Putamen (tissue), 1 donor: ENCODE measurements around the gene MAP7.
"Not testable (repeated sequence)": the region's sequence is repeated elsewhere in the genome, so short reads cannot be mapped to it uniquely, and the experiment has no call there.

Experiments
- DNase-seq: peaks from one replicate; pipeline ENCODE4 v3.0.0-alpha.2; 2016; ENCODE audit warnings: low spot score

Gene MAP7

DNA sequence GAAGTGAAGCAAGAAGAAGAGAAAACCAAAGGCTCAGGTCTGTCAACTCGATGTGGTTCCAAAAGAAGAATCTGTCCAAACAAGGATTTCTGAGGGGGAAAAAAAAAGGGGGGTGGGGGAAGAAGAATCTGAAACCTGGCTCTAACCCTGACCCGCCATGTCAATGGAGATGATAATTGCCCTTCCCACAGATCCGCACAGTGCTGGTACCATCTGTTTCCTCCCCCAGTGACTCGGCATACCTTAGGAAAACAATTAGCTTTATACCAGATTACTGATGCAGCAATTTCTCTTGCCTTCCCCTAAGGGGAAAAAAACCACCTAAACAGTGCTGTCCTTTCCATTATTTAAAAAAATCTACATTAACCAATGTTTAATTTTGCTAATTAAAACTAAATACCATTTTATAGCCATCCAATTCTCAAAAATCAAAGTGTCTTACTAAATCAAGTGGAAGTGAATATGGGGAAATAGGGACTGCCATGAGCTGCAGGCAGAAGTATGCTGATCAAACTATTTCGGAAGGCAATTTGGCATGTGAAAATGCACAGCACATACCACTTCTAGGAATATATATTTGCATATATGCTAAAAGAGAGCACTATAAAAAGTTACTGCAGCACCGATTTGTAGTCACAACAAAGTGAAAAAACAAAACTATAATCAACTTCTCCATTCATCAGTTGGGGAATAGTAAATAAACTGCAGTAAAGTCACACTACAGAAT is 46.8 kb downstream of the MAP7 start:
- DNase-seq = no peak

DNA sequence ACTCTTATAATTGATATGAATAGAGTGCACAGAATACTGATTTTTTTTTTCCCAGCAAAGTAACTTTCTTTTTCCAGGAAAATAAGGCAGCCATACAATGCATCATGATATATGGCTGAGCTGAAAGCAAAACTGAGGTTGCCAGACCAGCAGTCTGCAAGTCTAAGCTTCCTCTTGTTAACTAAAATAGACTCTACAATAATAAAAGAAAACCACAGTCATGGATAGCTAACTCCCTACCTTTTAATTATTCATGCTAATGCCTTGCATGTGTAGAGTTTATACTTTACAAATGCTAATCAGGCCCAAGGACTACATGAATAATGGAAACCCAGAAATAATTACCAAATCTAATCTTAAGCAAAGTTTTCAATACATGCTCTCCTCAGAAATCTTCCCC is 47.4 kb downstream of the MAP7 start:
- DNase-seq = no peak

DNA sequence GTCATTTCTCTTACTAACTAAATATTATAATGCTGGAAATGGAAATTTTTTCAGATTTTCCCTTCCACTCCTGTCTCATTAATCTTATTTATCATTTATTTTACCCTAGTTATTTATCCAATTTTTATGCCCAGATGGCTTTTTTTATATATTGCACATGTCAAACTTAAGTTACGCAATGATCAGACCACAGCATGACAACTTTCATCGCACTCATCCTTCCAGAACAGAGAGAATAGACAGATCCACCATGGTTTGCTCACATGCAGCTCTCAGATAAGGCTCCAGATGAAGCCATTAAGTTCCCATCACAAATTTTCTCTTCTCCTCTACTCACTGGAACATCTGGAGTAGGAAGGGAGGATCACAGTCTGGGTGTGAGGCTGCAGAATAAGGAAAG is 48.7 kb downstream of the MAP7 start:
- DNase-seq = no peak

DNA sequence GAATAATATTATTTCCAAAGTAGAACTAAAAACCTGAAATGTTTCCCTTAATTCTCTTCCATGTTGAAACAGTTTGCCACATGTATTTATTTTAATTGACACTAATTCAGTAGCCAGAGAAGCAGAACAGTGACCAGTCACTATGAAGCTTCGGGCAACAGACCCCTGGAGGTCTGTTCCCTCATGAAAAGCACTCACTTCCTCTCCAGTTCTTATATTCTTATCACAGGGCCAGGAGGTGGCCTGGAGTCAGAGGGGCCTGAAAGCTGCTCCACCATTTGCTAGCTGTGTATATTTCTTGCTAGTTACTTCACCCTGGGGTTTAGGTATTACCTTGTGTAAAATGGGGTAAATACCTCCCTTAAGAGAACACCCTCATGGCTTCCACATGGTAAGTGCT is 49.1 kb downstream of the MAP7 start:
- no peak for DNase-seq

DNA sequence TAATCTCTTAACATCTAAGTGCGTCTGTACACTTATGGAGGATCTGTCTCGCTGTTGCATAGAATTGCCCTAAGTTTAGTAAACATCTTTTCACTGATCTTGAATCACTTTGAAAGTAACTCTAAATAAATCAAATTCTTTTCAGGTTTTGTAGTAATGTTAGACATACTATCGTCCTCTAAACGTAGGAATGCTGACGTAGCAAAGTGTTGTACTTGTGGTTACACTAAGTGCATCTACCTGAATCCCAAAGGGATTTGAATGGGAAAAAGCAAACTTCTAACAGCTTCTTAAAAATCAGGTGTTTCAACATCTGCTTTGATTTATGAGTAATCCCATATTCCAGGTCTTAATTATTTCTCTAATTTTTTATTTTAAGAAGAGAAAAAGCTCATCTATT is 49.8 kb downstream of the MAP7 start:
- no peak for DNase-seq

DNA sequence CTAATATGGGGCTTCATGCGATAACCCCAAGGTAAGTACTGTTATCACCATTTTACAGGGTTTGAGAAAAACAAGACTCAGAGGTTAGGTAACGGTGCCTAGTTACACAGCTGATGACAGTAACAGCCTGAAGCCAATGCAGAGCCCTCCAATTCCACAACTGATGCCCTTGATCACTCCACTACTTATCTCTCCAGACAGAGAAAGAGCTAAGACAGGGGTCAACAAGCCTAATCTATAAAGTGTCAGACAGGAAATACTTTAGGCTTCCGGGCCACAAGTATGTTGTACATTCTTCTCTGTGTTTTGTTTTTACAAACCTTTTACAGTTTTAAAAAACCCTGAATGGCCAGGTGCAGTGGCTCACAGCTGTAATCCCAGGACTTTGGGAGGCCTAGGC is 50.9 kb downstream of the MAP7 start:
- no peak for DNase-seq

DNA sequence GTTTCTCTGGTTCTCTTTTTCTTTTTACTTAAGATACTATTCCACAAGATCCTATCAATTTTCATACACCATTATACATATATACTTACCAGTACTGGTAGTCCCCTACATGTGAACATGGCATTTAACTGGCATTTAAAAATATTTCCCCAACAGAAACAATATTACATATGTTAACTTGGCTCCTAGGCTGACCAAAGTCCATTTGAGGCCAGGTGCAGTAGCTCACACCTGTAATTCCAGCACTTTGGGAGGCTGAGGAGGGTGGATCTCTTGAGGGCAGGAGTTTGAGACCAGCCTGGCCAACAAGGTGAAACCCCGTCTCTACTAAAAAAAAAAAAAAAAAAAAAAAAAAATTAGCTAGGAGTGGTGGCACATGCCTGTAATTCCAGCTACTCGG is 53.8 kb downstream of the MAP7 start:
- DNase-seq = not testable (repeated sequence)

DNA sequence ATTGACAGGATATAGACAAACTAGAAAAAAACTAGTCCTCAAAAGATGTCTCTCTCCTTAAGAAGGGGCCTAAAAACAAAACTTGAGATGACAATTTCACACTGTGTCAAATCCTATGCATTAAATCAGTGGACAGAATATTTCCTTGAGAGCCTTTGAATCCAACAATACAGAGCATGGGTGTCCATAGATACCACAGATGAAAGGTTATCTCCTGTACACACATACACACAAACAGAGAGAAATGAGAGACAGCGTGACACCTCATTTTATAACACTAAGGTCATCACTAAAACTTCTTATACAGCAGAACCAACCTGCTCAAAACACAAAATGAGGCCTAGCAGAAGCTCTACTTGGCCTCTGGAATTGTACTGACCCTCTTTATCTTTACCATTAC is 55.5 kb downstream of the MAP7 start:
- no peak for DNase-seq

DNA sequence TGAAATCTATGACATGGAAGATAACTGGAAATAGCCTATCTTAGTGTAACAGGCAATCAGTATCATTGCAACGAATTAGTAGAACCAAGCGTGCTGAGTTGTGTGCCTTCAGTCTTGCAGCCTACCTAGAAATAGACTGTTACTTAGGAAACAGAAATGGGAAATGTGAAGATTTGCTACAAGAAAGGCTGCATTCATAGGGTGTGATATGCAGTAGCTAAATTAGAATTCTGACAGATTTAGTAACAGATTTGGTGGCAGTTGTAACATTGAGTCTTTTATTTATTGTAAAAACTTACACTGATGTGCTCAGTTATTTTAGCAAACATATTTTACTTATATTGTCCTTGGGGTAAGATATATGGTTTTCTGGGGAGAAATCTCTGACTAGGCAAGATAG is 56.2 kb downstream of the MAP7 start:
- DNase-seq = no peak

DNA sequence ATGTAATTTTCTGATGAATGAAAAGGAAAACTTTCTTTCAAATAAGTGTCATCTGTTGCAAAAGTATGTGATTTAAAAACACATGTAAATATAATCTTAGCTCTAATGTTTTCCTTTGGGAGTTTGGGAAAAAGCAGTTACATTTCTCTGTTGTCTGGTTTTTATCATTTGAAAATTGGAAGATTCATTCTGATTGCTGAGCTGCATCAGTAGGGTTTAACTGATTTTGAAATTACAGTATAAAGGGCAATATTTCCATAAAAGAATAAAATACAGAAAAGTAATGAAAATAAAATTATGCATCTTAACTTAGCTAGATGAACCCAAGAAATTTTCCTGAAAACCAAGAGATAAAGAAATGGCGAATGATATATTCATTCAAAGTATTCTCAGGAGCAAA is 57.8 kb downstream of the MAP7 start:
- no peak for DNase-seq

DNA sequence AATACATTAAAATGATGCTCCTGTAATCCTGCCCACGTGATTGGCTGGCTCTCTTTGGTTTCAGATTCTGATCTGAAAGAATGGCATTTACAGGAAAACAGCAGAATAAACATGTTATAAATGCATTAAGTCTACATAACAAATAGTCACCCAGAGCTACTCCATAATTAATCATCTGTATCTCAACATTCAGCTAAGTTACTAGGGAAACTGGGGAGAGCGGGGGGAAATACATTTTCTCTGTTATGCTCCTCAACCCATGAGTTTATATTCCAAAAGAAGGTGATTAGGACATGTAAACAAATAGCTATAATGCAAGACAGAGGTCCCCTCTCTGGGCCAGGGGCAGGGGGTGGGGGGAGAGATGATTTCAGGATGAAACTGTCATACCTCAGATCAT is 58.5 kb downstream of the MAP7 start:
- no peak for DNase-seq

DNA sequence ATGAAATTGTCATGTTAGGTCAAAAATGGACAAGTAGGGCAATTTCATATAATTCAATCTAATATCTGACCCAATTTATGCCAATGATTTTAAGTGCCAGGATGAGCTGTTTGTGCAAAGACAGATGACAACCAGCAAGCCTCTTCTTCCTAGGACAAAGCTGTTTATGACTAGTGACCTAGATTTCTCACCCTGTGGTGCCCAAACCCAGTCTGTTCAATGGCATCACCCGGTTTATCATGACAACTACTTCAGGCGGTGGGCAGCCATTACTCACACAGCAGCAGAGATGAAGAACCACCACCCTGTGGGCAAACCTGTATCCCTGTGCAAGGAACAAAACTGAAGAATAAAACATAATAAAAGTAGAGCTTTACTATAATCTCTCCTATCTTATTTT is 59.0 kb downstream of the MAP7 start:
- no peak for DNase-seq

DNA sequence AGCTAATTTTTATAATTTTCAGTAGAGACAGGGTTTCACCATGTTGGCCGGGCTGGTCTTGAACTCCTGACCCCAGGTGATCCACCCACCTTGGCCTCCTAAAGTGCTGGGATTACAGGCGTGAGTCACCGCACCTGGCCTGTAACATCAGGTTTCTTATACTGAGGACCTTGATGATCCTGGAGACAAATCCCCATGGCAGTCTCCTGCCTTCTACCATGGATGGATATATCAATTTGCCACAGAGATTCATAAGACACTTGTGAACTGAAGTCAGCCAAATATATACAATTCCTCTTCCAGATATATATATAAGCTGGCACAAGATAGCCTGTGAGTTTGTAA is 60.6 kb downstream of the MAP7 start:
- not testable (repeated sequence) for DNase-seq

DNA sequence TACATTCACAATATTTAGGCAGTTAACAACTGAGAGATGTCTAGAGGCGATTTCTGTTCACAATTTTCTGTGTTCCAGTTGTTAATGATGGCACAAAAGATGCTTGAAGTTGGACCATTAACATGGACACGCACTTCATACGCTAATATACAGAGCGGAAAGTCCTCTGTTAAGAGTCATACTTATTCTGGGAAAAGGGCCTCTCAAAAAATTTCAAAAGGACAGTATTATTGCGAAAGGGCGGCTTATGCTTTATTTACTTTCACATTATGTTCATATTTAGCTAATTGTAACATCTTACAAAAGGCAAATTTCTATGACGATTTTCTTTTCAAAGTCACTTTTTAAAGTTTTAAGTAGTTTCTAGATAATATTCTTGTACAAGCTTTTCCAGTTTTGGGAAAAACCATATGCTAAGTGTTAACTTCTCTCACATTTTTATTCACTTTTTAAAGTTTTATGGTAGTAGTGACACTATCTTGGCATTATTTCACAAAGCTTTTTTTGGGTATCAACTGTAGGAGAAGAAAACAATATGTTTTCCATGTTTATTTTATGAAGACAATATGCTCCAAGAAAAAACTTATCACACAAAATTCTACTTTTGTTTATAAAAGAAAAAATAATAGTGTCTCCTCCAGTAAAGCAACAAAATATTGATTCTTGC is 62.3 kb downstream of the MAP7 start:
- DNase-seq = no peak

DNA sequence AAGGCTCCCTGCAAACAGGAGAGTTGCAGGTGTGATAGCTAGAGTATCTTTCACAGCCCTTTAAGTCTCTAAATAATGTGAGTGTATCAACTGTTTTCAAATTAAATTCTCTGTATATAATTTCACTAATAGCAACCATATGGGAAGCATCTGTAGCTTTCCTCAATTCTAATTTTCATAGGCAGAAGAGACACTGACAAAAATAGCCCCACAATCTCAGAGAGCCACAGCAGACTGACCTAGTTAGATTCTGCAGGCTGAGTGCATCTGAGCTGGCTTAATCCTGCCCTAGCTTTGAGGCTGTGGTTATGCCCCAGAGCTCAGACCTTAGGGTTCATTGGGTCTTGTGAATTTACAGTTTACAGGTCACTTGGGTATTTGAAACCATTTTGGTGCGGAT is 63.9 kb downstream of the MAP7 start:
- no peak for DNase-seq

DNA sequence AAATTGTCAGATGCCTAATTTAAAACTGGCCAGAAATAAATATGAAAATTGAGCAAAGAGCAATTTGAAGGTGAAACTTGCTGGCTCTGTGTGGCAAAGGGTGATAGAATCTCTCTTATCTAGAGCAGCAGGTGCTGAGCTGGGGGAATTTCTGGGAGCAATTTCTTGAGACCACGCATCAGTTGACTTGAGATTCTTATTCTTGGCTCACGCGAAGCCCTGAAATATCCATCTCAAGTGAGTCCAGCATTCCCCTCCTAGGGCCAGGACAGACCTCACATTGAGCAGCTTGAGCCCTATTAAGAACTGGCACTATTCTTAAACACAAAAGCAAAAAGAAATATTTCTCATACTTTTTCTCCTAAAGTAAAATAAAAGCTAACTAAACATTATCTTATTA is 66.3 kb downstream of the MAP7 start:
- DNase-seq = no peak

DNA sequence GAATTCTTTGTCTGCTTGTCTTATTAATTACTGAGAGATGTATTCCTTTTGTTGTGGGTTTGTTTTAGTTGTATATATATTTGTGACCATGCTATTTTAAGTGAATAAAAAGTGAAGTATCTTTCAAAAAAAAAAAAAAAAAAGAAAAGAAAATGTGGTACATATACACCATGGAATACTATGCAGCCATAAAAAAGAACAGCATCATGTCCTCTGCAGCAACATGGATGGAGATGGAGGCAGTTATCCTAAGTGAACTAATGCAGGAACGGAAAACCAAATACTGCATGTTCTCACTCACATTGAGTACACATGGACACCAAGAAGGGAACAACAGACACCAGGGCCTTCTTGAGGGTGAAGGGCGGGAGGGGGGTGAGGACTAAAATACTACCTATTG is 67.2 kb downstream of the MAP7 start:
- DNase-seq = not testable (repeated sequence)

DNA sequence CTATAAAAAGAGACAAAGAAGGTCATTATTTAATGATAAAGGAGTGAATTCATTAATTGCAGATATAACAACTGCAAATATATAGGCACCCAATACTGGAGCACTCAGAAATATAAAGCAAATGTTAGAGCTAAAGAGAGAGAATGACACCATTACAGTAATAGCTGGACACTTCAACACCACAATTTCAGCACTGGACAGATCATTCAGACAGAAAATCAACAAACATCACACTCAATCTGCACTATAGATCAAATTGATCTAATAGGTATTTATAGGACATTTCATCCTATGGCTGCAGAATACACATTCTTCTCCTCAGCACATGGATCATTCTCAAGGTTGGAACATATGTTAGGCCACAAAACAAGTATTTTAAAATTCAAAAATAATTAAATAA is 72.7 kb downstream of the MAP7 start:
- no peak for DNase-seq

DNA sequence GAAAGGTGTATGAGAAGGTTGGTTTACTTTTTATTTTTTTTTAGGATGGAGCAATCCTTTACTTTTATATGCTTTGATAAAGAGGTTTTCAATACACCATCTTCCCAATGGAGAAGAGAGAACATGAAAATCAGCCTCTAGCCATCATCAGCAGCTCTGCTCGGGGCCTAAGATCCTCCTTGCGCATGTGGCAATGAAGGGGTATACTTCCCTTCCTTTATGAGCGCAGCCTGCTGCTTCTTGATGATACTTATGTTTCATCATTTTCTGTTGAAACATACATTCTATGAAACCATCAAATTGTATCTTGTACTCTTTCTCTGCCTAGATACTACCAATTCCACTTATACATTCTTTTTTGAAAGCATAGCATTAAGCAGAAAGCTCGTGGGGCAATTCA is 74.5 kb downstream of the MAP7 start:
- no peak for DNase-seq

DNA sequence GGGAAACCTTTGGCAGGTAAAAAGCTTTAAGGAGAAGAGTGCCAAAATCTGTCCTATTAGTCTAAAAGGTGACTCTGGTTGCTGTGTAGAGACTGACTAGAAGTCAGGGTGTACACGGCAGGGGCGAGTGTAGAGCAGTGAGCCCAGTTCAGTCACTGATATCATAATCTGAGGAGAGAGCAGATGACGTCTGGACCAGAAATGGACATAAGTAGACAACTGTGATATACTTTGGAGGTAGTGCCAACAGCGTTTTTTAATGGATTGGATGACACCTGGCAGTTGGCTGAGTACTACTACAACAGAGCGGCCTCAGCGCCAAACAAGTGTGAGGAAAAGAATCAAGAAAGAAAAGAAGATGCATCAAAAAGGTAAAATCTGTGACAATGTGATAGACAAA is 76.0 kb downstream of the MAP7 start:
- no peak for DNase-seq

DNA sequence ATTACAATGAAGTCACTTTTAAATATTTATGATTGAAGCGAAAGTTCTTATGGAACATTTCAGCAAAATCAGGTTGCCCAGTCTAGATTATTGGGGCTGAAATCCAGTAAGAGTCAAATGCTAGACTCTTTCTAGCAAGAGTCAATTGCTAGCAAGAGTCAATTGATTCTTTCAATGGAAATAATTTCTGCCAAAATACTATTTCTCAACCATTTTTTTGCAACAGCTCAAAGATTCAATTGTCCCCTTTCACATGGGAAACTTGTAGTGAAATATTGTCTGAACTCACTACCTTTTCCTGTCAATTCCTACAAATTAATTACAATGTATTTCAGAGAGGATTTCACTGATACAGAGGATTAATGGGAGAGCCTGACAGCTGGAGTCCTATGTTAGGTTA is 78.3 kb downstream of the MAP7 start:
- DNase-seq = no peak

DNA sequence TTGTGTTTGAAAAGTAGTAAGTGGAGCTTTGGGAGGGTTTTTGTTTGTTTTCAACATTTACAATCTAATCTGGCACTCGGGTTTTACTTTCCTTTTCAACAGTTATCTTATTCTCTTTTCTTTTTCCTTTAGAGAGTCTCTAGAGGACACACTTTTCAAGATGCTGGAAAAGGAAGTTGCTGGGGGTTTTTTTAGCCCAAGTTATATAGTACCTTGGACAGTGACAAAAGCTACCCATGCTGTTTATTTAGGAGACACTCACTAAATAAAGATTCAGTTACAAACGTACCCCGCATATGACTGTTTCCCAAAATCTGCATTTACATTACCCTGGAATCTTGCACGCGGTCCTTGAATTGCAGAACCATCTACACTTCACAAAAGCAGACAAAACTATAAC is 78.8 kb downstream of the MAP7 start:
- DNase-seq = no peak

DNA sequence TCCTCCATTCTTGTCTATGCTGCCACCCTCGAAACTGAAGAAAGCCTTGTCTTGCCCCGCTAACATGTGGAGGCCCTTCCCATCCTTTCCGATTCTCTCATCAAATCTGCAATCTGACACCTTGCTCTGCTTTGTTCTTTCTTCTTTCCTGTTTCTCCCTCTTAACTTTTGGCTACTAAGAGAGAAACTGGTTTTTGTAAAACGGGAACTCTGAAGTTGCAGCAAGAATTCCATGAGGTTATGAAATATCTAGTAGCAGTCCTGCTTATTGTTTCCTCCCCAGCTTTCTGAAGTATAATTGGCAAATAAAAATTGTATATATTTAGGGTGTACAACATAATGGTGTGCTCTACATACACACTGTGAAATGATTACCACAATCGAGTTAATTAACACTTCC is 80.2 kb downstream of the MAP7 start:
- DNase-seq = no peak

DNA sequence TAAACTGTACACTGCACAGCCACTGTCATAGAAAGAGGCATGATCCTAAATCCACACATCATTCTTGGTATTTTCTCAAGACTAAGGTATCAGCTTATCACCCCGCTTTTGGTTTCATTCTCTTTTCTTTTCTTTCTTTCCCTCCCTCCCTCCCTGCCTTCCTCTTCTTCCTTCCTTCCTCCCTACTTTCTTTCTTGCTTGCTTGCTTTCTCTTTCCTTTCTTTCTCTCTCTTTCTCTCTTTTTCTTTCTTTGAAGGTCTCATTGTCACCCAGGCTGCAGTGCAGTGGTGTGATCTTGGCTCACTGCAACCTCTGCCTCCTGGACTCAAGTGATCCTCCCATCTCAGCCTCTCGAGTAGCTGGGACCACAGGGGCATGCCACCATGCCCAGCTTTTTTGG is 81.1 kb downstream of the MAP7 start:
- DNase-seq = no peak
